Activated B cell treated with CpG ODN at 0.5 μM for 24 hours (primary cell): Measurements from ENCODE around the gene TMEM170A. TPM values are rescaled to one million over a fixed set of nuclear protein-coding genes. Genes with fewer than 3 reads are reported as not detected.

ENCODE experiments used
- ATAC-seq: fragments of 200-7000 bp; cut with Tn5 transposase; one replicate; pipeline ENCODE4 v1.10.0; 2021; ENCODE audit warnings: low read depth, mild to moderate bottlenecking, moderate library complexity
- CTCF ChIA-PET: fragments of 350-600 bp; sonication (Branson Sonifier 250); formaldehyde crosslinking; loops from one replicate; lab custom pipeline; 2021; ENCODE audit warnings: antibody characterized with exemption; lab: Charles Lee
- POLR2A ChIA-PET: fragments of 350-600 bp; sonication (Branson Sonifier 250); formaldehyde crosslinking; loops from one replicate; lab custom pipeline; 2021; ENCODE audit warnings: antibody characterized with exemption; lab: Charles Lee
- DNase-seq: peaks from one replicate; pipeline ENCODE4 v3.0.0; 2022
- H3K27ac Mint-ChIP-seq: one replicate; pipeline ENCODE4 v1.8.0; 2020; ENCODE audit warnings: mixed read lengths
- H3K27me3 Mint-ChIP-seq: one replicate; pipeline ENCODE4 v1.8.0; 2021; ENCODE audit warnings: mixed read lengths
- H3K36me3 Mint-ChIP-seq: one replicate; pipeline ENCODE4 v1.8.0; 2021; ENCODE audit warnings: low read depth, mixed read lengths
- H3K4me1 Mint-ChIP-seq: one replicate; pipeline ENCODE4 v1.8.0; 2021; ENCODE audit warnings: mixed read lengths
- H3K4me3 Mint-ChIP-seq: one replicate; pipeline ENCODE4 v1.8.0; 2020; ENCODE audit warnings: mild to moderate bottlenecking, mixed read lengths
- H3K9me3 Mint-ChIP-seq: one replicate; pipeline ENCODE4 v1.8.0; 2020; ENCODE audit warnings: mixed read lengths
- intact Hi-C: fragments of 100-400 bp; cut with micrococcal nuclease; formaldehyde crosslinking; loops from one replicate; pipeline ENCODE4 v1.15.1; 2024
- total RNA-seq: library from RNA; stranded (reverse); gene quantifications from 2 replicates; pipeline ENCODE4 v1.2.3, GENCODE V29; 2022
- TF ChIP-seq, protein P1 (sequence below): fragments of 200-600 bp; IDR thresholded peaks from one replicate; pipeline ENCODE4 v1.8.0; 2022; ENCODE audit warnings: antibody characterized with exemption, mild to moderate bottlenecking

Gene TMEM170A
- total RNA-seq, 1 donor from 2014 or later, result 28.3 TPM

- POLR2A ChIA-PET, result no interaction called here
- no peaks in the 10 kb centered on the region for H3K4me1 Mint-ChIP-seq
- ATAC-seq (no peak), DNase-seq (no peak)
- no peak overlapping the region for H3K27ac Mint-ChIP-seq
- CTCF ChIA-PET, result interaction anchor here (1.1 to 1.5 kb wide), 2 partner anchors 199 to 201 kb away, joined by 3 to 6 read pairs; no protein-coding TSS in a partner anchor
- intact Hi-C loops, result no loop called here
- TF ChIP-seq, protein P1, sequence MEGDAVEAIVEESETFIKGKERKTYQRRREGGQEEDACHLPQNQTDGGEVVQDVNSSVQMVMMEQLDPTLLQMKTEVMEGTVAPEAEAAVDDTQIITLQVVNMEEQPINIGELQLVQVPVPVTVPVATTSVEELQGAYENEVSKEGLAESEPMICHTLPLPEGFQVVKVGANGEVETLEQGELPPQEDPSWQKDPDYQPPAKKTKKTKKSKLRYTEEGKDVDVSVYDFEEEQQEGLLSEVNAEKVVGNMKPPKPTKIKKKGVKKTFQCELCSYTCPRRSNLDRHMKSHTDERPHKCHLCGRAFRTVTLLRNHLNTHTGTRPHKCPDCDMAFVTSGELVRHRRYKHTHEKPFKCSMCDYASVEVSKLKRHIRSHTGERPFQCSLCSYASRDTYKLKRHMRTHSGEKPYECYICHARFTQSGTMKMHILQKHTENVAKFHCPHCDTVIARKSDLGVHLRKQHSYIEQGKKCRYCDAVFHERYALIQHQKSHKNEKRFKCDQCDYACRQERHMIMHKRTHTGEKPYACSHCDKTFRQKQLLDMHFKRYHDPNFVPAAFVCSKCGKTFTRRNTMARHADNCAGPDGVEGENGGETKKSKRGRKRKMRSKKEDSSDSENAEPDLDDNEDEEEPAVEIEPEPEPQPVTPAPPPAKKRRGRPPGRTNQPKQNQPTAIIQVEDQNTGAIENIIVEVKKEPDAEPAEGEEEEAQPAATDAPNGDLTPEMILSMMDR, result no peak
- H3K36me3 Mint-ChIP-seq, result peaks cover 24% of the 10 kb centered on the region
- H3K4me3 Mint-ChIP-seq, result no peak overlapping the region
- H3K27me3 Mint-ChIP-seq, result no peaks in the 10 kb centered on the region
- H3K9me3 Mint-ChIP-seq, result no peaks in the 10 kb centered on the region
Measured at GRCh38 chr16:75398333-75398732, 66.2 kb downstream of the TMEM170A start.

DNA sequence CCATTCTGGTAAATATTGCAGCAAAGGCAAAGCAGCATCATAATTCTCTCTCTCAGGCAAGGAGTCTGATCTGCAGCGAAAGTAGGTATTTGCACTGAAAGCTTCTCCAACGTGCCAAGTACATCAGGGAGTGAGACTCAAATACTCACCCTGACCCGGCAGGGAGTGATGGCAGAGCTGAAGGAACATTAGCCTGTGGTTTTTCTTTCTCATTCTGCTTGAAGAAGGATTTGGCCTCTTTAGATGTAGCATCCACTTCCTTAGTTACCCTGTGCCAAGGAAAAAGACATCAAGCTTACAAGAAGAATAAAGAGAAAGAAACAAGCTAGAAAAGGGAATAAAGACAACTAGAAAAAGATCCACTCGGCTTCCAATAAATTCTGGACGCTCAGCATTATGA lies 69.5 kb downstream of the TMEM170A start:
- TF ChIP-seq, protein P1, result no peak
- Mint-ChIP-seq H3K9me3 (no peaks in the 10 kb centered on the region), H3K27ac (no peak overlapping the region), H3K4me1 (no peaks in the 10 kb centered on the region), H3K27me3 (no peaks in the 10 kb centered on the region), H3K4me3 (no peak overlapping the region), H3K36me3 (peaks cover 47% of the 10 kb centered on the region)
- ChIA-PET CTCF (interaction anchor here (1.1 kb wide), 1 partner anchor 196 kb away, joined by 4 read pairs; no protein-coding TSS in a partner anchor), POLR2A (no interaction called here)
- intact Hi-C loops, result no loop called here
- no peak for ATAC-seq
- no peak for DNase-seq

Other genes with a start within 250 kb of the TMEM170A start
- not detected in 2 replicates for gene CTRB1, start 245.7 kb downstream of the TMEM170A start, total RNA-seq
- gene BCAR1, start 213.1 kb downstream of the TMEM170A start, total RNA-seq, result not detected in 2 replicates
- gene CFDP1, start 31.2 kb downstream of the TMEM170A start, total RNA-seq, result 27.7 and 32.0 TPM in 2 replicates
- gene CHST6, start 30.8 kb upstream of the TMEM170A start, total RNA-seq, result 0.02 and 0.05 TPM in 2 replicates
- 0.11 TPM in 1 of 2 replicates, not detected in the other for gene CHST5, start 71.4 kb upstream of the TMEM170A start, total RNA-seq
- 4.0 and 4.1 TPM in 2 replicates for gene TMEM231, start 91.6 kb upstream of the TMEM170A start, total RNA-seq
- gene GABARAPL2, start 101.7 kb upstream of the TMEM170A start, total RNA-seq, result 62.9 and 69.4 TPM in 2 replicates
- 52.7 and 57.2 TPM in 2 replicates for gene ADAT1, start 158.6 kb upstream of the TMEM170A start, total RNA-seq
- 166 and 182 TPM in 2 replicates for gene KARS1, start 183.0 kb upstream of the TMEM170A start, total RNA-seq
- gene TERF2IP, start 183.1 kb upstream of the TMEM170A start, total RNA-seq, result 52.6 and 52.7 TPM in 2 replicates
- gene CPHXL2, start 212.3 kb upstream of the TMEM170A start, total RNA-seq, result not detected in 2 replicates
- not detected in 2 replicates for gene DUXB, start 236.8 kb upstream of the TMEM170A start, total RNA-seq